MV-4-11 (cell line): ENCODE measurements around the gene MAML3.
A peak's percentile ranks its signal among the peaks of the same experiment; 100 is the strongest.

Experiments
- DNase-seq: peaks from one replicate; lab custom pipeline; 2025; lab: John Stamatoyannopoulos, UW

Gene MAML3

GRCh38 chr4:139900964-139901376 lies 253.0 kb downstream of the MAML3 start:
- no peak for DNase-seq

- no peak for DNase-seq
Observed at GRCh38 chr4:139899346-139899745, 254.6 kb downstream of the MAML3 start.

- DNase-seq = no peak
Observed at GRCh38 chr4:139898293-139898692, 255.7 kb downstream of the MAML3 start.

- no peak for DNase-seq
Observed at GRCh38 chr4:139896091-139896604, 257.8 kb downstream of the MAML3 start.

- DNase-seq = no peak
Observed at GRCh38 chr4:139893801-139894200, 260.2 kb downstream of the MAML3 start.

- DNase-seq = no peak
Observed at GRCh38 chr4:139892973-139893736, 260.8 kb downstream of the MAML3 start.

DNA sequence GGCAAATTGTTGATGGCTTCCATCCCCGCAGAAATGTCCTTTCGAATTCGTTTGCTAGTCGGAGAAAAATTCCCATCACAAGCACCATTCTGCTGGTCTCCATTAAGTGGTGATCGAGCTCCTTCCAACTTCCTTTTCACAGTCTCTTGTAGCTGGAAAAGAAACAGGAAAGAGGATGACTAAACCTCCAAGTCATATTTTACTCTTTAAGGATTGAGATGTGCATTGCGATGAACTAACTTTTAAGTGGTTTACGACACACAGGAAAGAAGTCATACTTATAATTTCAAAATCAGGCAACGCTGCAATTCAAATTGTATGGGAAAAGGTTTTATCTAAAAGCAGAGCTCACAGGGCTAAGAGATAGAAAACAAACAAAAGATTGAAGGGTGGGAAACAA lies 263.2 kb downstream of the MAML3 start:
- DNase-seq = peak; percentile 64

DNA sequence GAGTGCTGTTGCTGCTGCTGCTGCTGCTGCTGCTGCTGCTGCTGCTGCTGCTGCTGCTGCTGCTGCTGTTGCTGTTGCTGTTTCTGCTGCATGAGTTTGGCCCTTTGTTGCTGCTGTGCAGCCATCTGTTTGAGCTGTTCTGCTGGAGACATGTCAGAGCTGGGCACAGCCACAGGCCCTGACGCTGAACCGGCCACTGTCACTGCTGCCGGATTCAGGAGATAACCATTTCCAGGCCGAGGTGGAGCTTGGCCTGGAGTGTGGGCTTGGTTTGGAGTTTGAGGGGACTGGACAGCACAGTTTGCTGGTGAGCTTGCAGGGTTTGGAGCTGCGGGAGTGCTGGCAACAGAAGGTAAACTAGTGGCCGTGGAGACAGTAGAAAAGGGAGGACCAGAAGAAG lies 264.1 kb downstream of the MAML3 start:
- no peak for DNase-seq

- DNase-seq = no peak
Observed at GRCh38 chr4:139889264-139889663, 264.7 kb downstream of the MAML3 start.

- DNase-seq = no peak
Observed at GRCh38 chr4:139887962-139888735, 265.8 kb downstream of the MAML3 start.

DNA sequence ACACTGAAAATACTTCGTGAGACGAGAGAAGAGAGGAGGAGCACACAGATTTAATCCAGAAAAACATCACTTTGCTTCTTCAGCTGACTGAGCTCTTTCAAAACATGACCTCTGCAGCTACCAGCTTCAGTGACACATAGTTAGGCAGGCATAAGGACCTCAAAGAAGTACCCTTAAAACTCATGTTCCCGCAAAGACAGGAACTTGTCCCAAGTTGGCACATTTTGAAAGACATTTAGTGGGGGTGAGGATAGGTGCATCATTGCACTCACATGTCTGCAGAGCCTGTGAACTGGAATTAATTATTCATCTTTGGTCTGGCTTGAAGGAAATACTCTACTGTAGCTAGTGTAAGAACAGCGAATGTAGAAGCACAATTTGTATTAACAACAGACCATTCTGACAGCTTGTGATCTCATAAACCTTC lies 266.6 kb downstream of the MAML3 start:
- no peak for DNase-seq

DNA sequence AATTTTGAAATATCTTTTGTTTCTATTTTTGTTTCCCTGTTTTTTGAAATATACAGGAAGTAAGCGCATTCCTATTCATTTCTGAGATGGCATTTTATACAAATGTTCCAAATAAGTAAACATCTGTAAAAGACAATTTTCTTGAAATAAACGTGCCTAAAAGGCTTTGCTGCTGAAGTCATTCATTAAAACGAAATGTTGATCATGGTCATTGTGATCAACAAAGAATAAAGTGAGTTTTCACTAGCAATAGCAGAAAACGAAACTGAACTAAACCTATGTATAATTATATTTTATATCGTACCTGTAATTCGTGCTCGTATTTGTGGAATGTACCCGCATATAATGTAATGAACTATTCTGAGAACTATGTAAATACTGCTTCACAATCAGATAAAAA lies 267.2 kb downstream of the MAML3 start:
- DNase-seq = no peak

GRCh38 chr4:139884438-139884837 lies 269.5 kb downstream of the MAML3 start:
- DNase-seq = no peak

- DNase-seq = no peak
Observed at GRCh38 chr4:139880841-139881240, 273.1 kb downstream of the MAML3 start.

DNA sequence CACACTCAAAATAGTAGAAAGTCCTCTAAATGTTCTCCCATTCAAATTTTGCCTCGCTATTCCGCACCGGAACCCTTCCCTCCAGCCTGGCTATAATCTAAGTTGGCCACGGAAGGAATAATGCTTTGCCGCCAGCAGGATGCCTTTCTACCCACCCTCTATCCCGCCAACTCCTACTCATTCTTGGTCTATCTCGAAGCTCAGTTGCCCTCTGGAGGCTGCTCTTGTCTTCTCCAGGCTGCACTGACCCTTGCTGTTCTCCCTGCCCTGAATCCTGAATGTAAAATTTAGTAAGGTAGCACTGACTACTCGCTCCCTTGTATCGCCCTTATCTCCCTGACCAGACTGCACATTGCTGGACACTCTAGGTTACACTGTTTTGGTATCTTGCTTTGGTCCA lies 275.9 kb downstream of the MAML3 start:
- DNase-seq = no peak

DNA sequence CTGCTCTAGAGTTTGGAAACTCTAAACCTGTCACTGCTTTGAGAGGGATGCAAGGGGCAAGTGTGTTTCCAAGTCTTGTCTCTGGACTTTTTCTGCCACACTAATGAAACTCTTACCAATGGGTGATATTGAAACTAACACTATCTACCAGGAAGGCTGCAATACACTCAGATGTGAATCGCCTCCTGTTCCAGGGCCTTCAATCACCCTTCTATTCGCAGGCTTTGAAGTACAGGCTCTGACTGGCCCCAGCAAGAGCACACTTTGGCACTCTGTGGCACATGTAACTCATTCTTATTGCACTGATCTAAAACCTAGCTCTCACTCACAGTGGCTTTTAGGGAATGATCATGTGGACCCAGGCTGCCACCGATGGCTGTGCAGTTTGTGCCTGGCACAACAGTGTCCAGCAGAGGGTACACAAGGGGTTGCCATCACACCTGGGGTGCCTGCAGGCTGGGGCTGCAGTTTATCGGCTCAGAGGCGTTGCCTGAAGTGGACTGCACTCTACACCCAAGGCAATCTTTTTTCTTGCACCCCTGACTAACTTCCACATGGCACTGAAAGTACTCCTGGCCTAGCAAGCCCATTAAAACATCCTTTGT lies 277.5 kb downstream of the MAML3 start:
- DNase-seq = no peak

GRCh38 chr4:139875411-139875825 lies 278.6 kb downstream of the MAML3 start:
- no peak for DNase-seq

DNA sequence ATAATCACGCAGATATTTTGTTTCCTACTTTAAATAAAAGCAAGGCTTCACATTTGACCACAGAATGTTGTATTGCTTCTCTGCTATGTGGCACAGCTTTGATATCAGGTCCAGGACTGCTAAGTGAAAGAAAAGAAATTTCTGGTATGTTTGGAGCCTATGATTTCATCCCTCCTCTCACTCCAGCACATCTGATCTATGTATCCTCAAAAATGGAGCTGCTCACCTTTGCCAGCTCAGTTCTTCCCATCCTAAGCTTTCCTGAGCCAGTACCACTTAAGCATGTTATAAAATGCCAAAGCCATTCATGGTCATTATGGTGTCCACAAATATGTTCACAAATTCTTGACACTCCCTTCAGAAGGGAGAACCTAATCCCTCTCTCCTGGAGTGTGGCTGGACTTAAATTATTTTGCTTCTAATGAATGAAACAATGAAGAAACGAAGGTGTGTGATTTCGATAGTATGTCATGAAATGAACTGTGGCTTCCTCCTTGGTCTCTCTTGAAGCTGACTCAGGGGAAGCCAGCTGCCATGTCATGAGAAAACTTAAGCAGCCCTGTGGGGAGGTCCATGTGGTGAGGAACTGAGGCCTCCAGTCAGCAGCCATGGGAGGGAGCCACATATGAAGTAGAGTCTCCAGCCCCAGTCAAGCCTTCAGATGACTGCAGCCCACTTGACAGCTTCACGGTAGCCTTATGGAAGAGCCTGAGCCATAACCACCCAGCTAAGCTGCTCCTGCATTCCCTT lies 280.7 kb downstream of the MAML3 start:
- peak; percentile 59 for DNase-seq

DNA sequence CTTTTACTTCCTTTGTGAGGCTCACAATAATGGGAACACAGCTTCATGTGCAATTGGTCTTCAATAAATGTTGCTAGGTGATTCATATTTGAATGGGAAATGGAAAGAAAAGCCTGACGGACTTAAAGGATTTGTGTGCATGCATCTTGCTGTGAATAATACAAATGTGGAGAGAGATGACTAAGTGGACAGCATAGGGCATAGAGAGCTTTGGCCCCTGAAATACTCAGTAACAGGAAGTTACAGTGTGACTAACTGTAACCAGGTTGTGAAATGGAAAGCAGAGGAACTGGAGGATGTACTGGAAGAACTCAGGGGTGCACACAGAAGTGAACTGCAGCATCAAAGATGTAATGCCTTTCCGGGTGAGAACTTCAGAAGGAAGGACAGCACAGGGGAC lies 281.7 kb downstream of the MAML3 start:
- DNase-seq = peak; percentile 99

DNA sequence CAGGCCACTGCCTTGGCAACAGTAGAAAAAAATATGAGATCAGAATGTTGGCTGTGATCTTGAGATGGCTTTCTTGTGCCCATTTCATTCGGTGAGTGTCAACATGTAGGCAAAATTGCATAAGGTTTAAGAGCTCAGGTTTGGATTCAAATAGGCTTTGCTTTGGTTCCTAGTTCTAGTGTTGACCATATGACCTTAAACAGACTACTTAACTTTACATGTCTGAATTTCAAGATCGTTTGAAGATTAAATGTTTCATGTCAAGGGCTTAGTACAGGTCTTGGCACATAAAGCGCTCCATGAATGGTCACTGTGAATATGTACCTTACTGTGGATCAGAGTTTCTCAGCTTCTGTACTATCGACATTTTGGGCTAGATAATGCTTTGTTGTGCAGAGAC lies 284.2 kb downstream of the MAML3 start:
- no peak for DNase-seq

DNA sequence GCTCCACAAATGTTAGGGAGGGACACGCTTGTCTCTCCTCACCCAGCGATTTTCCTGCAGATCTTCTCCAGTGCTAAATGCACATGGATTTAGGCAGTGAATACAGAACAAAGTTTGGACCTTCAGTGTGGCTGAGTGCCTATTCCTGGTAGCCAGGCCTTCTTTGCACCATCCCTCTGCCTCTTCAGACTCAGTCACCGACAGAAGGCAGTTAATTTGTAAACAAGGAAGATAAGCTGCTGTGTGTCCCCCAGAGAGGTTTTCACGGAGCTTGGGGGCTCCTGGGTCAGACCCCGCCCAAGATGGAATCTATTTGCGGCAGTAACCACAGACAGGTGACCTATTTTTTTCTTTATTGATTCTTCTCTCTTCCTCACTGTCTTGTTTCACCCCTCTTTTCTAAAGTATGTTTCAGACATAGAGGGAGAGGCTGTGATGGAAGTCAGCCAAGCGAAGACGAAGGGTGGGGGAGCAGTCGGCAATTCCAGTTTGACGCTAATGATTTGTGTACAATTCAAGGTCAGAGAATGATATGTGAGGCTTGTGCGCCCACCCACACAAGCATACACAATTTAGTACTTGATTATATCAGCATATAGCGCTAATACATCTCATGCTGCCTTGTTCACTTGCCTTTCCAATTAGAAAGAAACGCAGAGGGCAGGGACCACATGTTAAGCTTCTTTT lies 287.6 kb downstream of the MAML3 start:
- DNase-seq = no peak
